Bone marrow (tissue), 2 donors: Measurements from ENCODE around the gene CCDC110.
"Not testable (repeated sequence)": the region's sequence is repeated elsewhere in the genome, so short reads cannot be mapped to it uniquely, and the experiment has no call there.

ENCODE experiments used
- DNase-seq, 2 donors: peaks; one replicate each; lab custom pipeline; 2025; lab: John Stamatoyannopoulos, UW

The CCDC110 gene

GRCh38 chr4:185471235-185472102, at the start of gene CCDC110:
Gene CCDC110, minus strand, starts transcription at chr4:185471733. Its CDS starts 50 bp downstream, at chr4:185471683.
- DNase-seq = peak in 1 of 2 donors; percentile 65

GRCh38 chr4:185520119-185520518, 48.6 kb upstream of the CCDC110 start:
- DNase-seq = no peak

GRCh38 chr4:185518494-185518893, 47.0 kb upstream of the CCDC110 start:
- no peak for DNase-seq

- no peak for DNase-seq
Measured at GRCh38 chr4:185518069-185518468, 46.5 kb upstream of the CCDC110 start.

- no peak for DNase-seq
Measured at GRCh38 chr4:185515248-185515647, 43.7 kb upstream of the CCDC110 start.

GRCh38 chr4:185514182-185514697, 42.7 kb upstream of the CCDC110 start:
- DNase-seq = no peak

GRCh38 chr4:185513489-185514181, 42.1 kb upstream of the CCDC110 start:
- DNase-seq = peak in 1 of 2 donors; percentile 54

GRCh38 chr4:185512516-185512915, 41.0 kb upstream of the CCDC110 start:
- DNase-seq = no peak

- DNase-seq = not testable (repeated sequence)
Measured at GRCh38 chr4:185511243-185511642, 39.7 kb upstream of the CCDC110 start.

- no peak for DNase-seq
Measured at GRCh38 chr4:185510806-185511205, 39.3 kb upstream of the CCDC110 start.

GRCh38 chr4:185508181-185508580, 36.6 kb upstream of the CCDC110 start:
- DNase-seq = no peak

- DNase-seq = no peak
Measured at GRCh38 chr4:185506422-185506821, 34.9 kb upstream of the CCDC110 start.

- no peak for DNase-seq
Measured at GRCh38 chr4:185504098-185505047, 32.8 kb upstream of the CCDC110 start.

GRCh38 chr4:185502386-185502785, 30.9 kb upstream of the CCDC110 start:
- no peak for DNase-seq

GRCh38 chr4:185500576-185500975, 29.0 kb upstream of the CCDC110 start:
- no peak for DNase-seq

GRCh38 chr4:185500035-185500434, 28.5 kb upstream of the CCDC110 start:
- no peak for DNase-seq

- no peak for DNase-seq
Measured at GRCh38 chr4:185488650-185489049, 17.1 kb upstream of the CCDC110 start.

- no peak for DNase-seq
Measured at GRCh38 chr4:185481401-185481800, 9.9 kb upstream of the CCDC110 start.

- no peak for DNase-seq
Measured at GRCh38 chr4:185480016-185480732, 8.6 kb upstream of the CCDC110 start.

GRCh38 chr4:185479507-185479971, 8.0 kb upstream of the CCDC110 start:
- no peak for DNase-seq

- DNase-seq = no peak
Measured at GRCh38 chr4:185473247-185473646, 1.7 kb upstream of the CCDC110 start.
